HUES6 (cell line): ENCODE results near the gene KAT6B.
"Not testable (repeated sequence)": the region's sequence is repeated elsewhere in the genome, so short reads cannot be mapped to it uniquely, and the experiment has no call there.

Source experiments
- H3K27ac ChIP-seq: 2 replicates; pipeline ENCODE4 v1.7.0; 2013; ENCODE audit warnings: low read depth, mild to moderate bottlenecking, low read length, inconsistent platforms
- H3K27me3 ChIP-seq: 2 replicates; pipeline ENCODE4 v1.6.1; 2013; ENCODE audit warnings: low read length; ENCODE audit not compliant: control insufficient read depth, insufficient read depth
- H3K36me3 ChIP-seq: 2 replicates; pipeline ENCODE4 v1.6.1; 2013; ENCODE audit warnings: low read length; ENCODE audit not compliant: control insufficient read depth, insufficient read depth
- H3K4me1 ChIP-seq: 2 replicates; pipeline ENCODE4 v1.6.1; 2013; ENCODE audit warnings: low read length; ENCODE audit not compliant: control insufficient read depth, insufficient read depth
- H3K4me3 ChIP-seq: 2 replicates; pipeline ENCODE4 v1.5.1; 2013; ENCODE audit warnings: low read depth, low read length
- H3K9ac ChIP-seq: one replicate; pipeline ENCODE4 v1.6.1; 2013; ENCODE audit warnings: mild to moderate bottlenecking, low read length
- H3K9me3 ChIP-seq: 2 replicates; pipeline ENCODE4 v1.6.1; 2013; ENCODE audit warnings: low read depth, low read length; ENCODE audit not compliant: control insufficient read depth, insufficient read depth

Gene KAT6B

DNA sequence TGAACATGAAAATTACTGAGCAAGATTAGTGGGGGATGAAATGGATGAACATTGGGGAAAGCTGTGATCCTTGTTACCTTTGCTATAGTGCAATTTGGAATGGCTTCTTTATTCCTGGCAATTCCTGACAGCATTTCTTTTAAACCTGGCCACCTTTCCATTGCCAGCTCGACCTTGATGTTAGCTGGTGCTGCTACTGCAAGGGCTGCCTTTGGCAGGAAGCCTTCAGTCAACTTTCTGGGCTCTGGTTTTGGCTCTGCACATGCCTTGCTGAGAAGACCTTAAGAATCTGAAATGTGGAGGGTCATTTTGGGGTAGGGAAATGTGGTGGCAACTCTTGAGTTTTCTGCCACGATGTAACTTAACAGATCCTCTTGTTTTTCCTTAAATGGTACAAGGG lies 64.7 kb downstream of the KAT6B start:
- H3K27ac ChIP-seq, result no peak overlapping the region
- H3K4me1 ChIP-seq, result no peaks in the 10 kb centered on the region

GRCh38 chr10:74892839-74893238 lies 66.4 kb downstream of the KAT6B start:
- Histone ChIP-seq H3K27me3 (no peaks in the 10 kb centered on the region), H3K27ac (no peak overlapping the region), H3K9ac (no peak overlapping the region), H3K4me3 (no peak overlapping the region), H3K4me1 (no peaks in the 10 kb centered on the region), H3K9me3 (no peaks in the 10 kb centered on the region), H3K36me3 (no peaks in the 10 kb centered on the region)

More for the DNA sequence above, 64.7 kb downstream of the KAT6B start:
- Histone ChIP-seq H3K27me3 (no peaks in the 10 kb centered on the region), H3K9me3 (no peaks in the 10 kb centered on the region), H3K36me3 (no peaks in the 10 kb centered on the region), H3K4me3 (no peak overlapping the region), H3K9ac (no peak overlapping the region)

- not testable (repeated sequence) for H3K4me1 ChIP-seq, H3K27me3 ChIP-seq, H3K9ac ChIP-seq, H3K36me3 ChIP-seq, H3K27ac ChIP-seq, H3K4me3 ChIP-seq, H3K9me3 ChIP-seq
Observed at GRCh38 chr10:74893329-74893728, 66.9 kb downstream of the KAT6B start.

GRCh38 chr10:74896788-74897527 lies 70.6 kb downstream of the KAT6B start:
- Histone ChIP-seq H3K27ac (no peak overlapping the region), H3K9ac (no peak overlapping the region), H3K4me1 (no peaks in the 10 kb centered on the region), H3K4me3 (no peak overlapping the region), H3K36me3 (no peaks in the 10 kb centered on the region), H3K9me3 (no peaks in the 10 kb centered on the region), H3K27me3 (no peaks in the 10 kb centered on the region)

DNA sequence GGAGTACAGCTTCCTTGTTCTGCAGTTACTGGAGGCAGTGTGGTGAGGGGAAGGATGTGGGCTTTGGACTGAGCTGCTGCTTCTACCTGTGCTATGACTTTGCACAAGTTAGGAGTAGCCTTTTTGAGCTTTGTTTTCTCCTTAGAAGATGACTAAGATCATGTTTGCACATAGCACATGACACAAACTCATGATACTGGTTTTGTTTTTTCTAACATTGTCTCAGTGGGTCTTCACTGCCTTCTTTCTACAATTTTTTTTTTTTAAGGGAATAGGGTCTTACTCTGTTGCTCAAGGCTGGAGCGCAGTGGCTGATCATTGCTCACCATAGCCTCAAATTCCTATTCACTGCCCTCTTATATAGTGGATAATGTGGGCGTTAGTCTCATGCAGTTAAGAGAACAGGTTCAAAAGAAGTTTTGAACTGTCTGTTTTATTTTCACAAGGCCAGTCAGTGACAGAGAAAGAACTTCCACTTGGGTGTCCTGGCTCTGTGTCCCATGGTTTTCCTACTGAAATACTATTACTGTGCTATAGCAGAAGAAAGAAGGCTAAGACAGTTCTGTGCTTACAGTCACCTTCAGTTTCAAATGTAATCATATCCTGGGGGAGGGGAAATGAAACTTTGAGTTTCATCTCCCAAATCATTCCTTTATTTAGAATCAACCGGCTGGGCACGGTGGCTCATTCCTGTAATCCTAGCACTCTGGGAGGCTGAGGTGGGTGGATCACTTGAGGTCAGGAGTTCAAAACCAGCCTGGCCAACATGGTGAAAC lies 72.0 kb downstream of the KAT6B start:
- H3K27ac ChIP-seq, result no peak overlapping the region
- H3K9me3 ChIP-seq, result no peaks in the 10 kb centered on the region
- H3K4me3 ChIP-seq, result no peak overlapping the region
- H3K36me3 ChIP-seq, result no peaks in the 10 kb centered on the region
- H3K4me1 ChIP-seq, result no peaks in the 10 kb centered on the region
- H3K9ac ChIP-seq, result no peak overlapping the region
- H3K27me3 ChIP-seq, result no peaks in the 10 kb centered on the region

DNA sequence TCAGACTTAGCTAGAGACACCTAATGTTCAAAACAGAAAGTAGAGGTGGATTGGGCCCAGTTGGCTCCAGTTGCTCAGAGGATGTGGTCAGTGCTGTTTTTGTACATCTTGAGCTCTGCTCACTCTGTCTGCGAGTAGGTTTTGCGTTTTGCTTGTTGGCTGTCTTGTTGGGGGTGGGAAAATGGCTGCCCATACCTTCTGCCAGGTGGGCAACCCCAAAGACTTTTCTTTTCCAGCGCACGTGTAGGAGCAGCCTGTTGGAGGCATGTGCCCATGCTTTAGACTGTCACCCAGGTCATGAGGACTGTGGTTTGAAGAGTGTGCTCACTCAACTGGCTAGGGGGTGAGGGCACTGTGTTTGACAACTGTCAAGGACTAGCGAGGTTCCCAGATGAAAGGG lies 73.9 kb downstream of the KAT6B start:
- Histone ChIP-seq H3K36me3 (no peaks in the 10 kb centered on the region), H3K27ac (no peak overlapping the region), H3K4me1 (no peaks in the 10 kb centered on the region), H3K9me3 (no peaks in the 10 kb centered on the region), H3K9ac (no peak overlapping the region), H3K27me3 (no peaks in the 10 kb centered on the region), H3K4me3 (no peak overlapping the region)

GRCh38 chr10:74901301-74901700 lies 74.9 kb downstream of the KAT6B start:
- H3K27me3 ChIP-seq, result no peaks in the 10 kb centered on the region
- no peak overlapping the region for H3K4me3 ChIP-seq
- no peaks in the 10 kb centered on the region for H3K4me1 ChIP-seq
- no peak overlapping the region for H3K27ac ChIP-seq
- no peak overlapping the region for H3K9ac ChIP-seq
- H3K36me3 ChIP-seq, result no peaks in the 10 kb centered on the region
- H3K9me3 ChIP-seq, result no peaks in the 10 kb centered on the region

DNA sequence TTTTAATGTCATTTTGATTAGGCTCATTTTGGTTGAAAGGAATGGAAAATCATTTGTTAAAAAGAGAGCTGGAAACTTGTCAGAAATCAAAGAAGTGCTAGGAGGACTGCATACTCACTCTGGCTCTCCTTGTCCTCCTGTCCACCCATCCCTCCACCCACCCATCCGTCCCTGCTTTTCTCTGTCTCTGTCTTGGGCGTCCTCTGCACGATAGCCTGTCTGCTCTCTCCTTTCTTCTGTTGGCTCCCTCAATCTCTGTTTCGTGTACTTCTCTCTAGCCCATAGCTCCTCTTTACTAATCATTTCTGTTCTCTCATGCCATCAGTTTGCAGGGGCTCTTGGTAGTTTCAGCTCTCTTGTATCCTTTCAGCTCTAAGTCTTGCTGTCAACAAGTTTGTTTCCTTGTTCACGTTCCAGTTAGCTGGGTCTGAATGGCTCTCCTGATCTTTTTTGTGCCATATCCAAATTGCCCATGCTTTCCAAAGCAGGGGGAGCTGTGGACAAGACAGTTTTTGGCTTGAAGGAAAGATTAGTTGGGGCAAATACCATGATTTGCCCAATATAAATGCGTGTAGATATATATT lies 75.6 kb downstream of the KAT6B start:
- Histone ChIP-seq H3K9me3 (no peaks in the 10 kb centered on the region), H3K4me1 (peaks cover 6% of the 10 kb centered on the region; the same call in 1 of the 2 replicates), H3K27me3 (no peaks in the 10 kb centered on the region), H3K27ac (no peak overlapping the region), H3K4me3 (no peak overlapping the region), H3K36me3 (no peaks in the 10 kb centered on the region), H3K9ac (no peak overlapping the region)

DNA sequence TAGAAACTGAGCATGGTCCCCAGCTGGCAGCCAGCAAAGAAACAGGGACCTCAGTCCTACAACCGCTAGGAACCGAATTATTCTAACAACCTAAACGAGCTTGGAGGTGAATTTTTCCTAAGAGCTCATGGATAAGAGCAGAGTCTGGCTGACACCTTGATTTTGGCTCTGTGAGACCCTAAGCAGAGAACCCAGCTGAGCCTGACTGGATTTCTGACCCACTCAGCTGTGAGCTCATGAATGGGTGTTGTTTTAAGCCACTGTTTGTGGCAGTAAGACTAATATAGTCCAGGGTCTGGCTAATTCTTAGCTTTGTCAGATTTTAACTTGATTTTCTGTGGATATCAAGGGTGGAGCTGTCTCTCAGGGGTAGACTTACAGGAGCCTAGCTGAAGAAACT lies 77.1 kb downstream of the KAT6B start:
- Histone ChIP-seq H3K9ac (no peak overlapping the region), H3K27ac (no peak overlapping the region), H3K9me3 (no peaks in the 10 kb centered on the region), H3K4me1 (peaks cover 8% of the 10 kb centered on the region; the same call in 1 of the 2 replicates), H3K4me3 (no peak overlapping the region), H3K27me3 (no peaks in the 10 kb centered on the region), H3K36me3 (no peaks in the 10 kb centered on the region)

- H3K4me3 ChIP-seq, result no peak overlapping the region
- H3K4me1 ChIP-seq, result peaks cover 8% of the 10 kb centered on the region; the same call in 1 of the 2 replicates
- no peak overlapping the region for H3K27ac ChIP-seq
- H3K9me3 ChIP-seq, result no peaks in the 10 kb centered on the region
- no peaks in the 10 kb centered on the region for H3K27me3 ChIP-seq
- H3K36me3 ChIP-seq, result no peaks in the 10 kb centered on the region
- no peak overlapping the region for H3K9ac ChIP-seq
Observed at GRCh38 chr10:74906611-74907198, 80.3 kb downstream of the KAT6B start.

GRCh38 chr10:74909670-74910069 lies 83.3 kb downstream of the KAT6B start:
- no peak overlapping the region for H3K9ac ChIP-seq
- no peaks in the 10 kb centered on the region for H3K36me3 ChIP-seq
- no peak overlapping the region for H3K27ac ChIP-seq
- peaks cover 8% of the 10 kb centered on the region; the same call in 1 of the 2 replicates for H3K4me1 ChIP-seq
- H3K4me3 ChIP-seq, result no peak overlapping the region
- H3K9me3 ChIP-seq, result no peaks in the 10 kb centered on the region
- no peaks in the 10 kb centered on the region for H3K27me3 ChIP-seq
